ENCODE data around the gene CENPB. TPM values are rescaled to one million over a fixed set of nuclear protein-coding genes. Genes with fewer than 3 reads are reported as not detected.

CENPB gene
- total RNA-seq, 1 donor from 2014 or later, result 66.2 TPM

DNA sequence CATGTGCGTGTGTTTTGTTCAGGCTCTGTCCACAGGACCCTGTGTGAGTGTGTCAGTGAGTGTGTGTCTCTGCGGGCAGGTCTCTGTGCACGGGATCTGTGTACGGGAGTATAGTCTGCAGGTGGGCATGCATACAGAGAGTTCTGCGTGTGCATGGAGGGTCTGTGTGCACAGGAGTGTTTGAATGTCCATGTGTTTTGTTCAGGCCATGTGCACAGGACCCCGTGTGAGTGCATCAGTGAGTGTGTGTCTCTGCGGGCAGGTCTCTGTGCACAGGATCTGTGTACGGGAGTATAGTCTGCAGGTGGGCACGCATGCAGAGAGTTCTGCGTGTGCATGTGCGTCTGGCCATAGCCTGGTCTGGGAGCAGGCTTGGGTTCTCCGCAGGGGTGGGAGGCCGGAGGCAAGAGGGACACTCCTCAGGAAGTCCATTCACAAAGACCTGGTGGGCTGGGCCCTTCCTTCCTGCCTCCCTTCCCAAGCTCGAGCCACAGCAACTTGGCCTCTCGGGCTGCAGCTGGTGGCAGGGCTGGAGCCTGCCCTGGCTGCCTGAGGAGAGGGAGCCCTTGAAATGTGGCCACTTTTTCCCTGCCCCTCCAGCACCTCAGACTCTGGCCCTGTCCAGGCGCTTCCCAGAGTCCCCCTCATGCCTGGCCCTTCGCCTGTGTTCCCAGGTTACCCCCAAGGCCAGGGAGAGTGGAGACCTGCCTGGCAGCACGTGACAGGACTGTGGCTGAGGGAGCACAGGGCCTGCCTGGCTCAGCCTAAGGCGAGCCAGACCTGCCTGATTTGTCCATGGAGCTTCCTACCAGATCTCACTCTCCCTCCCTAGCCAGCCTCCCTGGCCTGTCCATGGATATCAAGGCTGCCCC lies 47.2 kb downstream of the CENPB start:
- no peak for DNase-seq (ENCODE audit: low read depth)
- Histone ChIP-seq H3K36me3 (ENCODE audit: control insufficient read depth, insufficient read depth, low read length) (no peaks in the 10 kb centered on the region), H3K27me3 (ENCODE audit: control insufficient read depth, insufficient read depth, low read length) (peaks cover 14% of the 10 kb centered on the region), H3K4me3 (ENCODE audit: low read depth, low read length) (no peak overlapping the region)
- TF ChIP-seq, protein P1, sequence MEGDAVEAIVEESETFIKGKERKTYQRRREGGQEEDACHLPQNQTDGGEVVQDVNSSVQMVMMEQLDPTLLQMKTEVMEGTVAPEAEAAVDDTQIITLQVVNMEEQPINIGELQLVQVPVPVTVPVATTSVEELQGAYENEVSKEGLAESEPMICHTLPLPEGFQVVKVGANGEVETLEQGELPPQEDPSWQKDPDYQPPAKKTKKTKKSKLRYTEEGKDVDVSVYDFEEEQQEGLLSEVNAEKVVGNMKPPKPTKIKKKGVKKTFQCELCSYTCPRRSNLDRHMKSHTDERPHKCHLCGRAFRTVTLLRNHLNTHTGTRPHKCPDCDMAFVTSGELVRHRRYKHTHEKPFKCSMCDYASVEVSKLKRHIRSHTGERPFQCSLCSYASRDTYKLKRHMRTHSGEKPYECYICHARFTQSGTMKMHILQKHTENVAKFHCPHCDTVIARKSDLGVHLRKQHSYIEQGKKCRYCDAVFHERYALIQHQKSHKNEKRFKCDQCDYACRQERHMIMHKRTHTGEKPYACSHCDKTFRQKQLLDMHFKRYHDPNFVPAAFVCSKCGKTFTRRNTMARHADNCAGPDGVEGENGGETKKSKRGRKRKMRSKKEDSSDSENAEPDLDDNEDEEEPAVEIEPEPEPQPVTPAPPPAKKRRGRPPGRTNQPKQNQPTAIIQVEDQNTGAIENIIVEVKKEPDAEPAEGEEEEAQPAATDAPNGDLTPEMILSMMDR (IDR thresholded peaks at IDR 0.05; ENCODE audit: insufficient read depth, low read length, poor library complexity, severe bottlenecking), result no peak

DNA sequence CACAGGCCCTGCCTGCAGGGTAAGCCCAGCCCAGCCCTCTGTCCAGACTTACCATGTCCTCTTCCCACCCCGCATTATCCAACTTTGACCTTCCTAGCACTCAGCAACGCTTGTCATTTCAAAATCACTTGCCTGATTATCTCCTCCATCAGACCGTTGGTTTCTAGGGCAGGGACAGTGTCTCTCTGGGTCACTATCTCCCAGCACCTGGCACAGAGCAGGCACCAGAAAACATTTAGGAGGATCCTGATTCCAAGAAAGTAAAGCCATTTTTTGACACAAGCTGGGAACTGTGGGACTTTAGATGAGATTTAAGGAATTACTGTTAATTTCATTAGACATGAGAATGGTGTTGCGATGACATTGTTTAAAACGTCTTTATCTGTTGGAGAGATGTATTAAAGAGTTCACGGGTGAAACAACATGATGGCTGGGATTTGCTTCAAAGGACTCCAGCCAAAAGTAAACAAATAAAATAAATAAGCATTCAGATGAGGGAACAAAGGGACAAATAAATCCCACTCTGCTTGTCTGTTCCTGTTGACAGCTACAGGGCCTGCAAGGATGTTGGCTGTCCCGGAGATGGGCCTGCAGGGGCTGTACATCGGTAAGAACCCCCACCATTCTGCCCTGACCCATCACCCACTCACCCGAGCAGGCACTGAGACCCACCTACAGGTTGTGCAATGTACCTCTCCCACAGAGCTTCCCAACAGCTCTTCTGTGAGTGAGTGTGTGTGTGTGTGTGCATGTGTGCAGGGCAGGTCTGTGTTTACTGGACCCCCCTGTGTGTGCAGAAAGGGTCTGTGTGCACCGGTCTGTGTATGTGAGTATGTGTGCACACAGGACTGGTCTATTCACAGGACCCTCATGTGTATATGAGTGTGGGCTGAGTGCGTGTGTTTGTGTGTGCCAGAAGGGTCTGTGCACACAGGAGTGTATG lies 48.2 kb downstream of the CENPB start:
- no peak for DNase-seq (ENCODE audit: low read depth)
- Histone ChIP-seq H3K27me3 (ENCODE audit: control insufficient read depth, insufficient read depth, low read length) (peaks cover 21% of the 10 kb centered on the region), H3K4me3 (ENCODE audit: low read depth, low read length) (no peak overlapping the region), H3K36me3 (ENCODE audit: control insufficient read depth, insufficient read depth, low read length) (no peaks in the 10 kb centered on the region)
- TF ChIP-seq, protein P1 (IDR thresholded peaks at IDR 0.05; ENCODE audit: insufficient read depth, low read length, poor library complexity, severe bottlenecking), result no peak

DNA sequence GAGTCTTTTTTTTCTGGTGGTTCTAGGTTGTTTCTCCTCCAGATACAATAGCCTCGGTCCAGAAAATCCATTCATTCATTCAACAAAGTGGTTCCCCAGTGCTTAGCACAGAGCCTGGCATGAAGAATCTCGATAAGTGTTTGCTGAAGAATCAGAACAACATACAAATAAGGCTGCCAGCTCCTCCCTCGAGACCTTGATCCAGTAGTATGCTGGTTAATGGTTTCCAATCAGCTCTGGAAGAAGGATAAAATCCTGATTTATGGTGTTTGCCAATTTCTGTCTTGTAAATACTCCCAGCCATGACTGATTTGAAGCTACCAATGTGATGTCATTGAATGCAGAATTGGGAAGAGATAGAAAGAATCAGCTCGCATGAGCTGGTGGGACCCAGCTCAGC lies 50.8 kb downstream of the CENPB start:
- Histone ChIP-seq H3K36me3 (ENCODE audit: control insufficient read depth, insufficient read depth, low read length) (no peaks in the 10 kb centered on the region), H3K27me3 (ENCODE audit: control insufficient read depth, insufficient read depth, low read length) (peaks cover 44% of the 10 kb centered on the region), H3K4me3 (ENCODE audit: low read depth, low read length) (no peak overlapping the region)
- no peak for DNase-seq (ENCODE audit: low read depth)
- TF ChIP-seq, protein P1 (IDR thresholded peaks at IDR 0.05; ENCODE audit: insufficient read depth, low read length, poor library complexity, severe bottlenecking), result no peak

GRCh38 chr20:3734111-3734843 lies 52.3 kb downstream of the CENPB start:
- Histone ChIP-seq H3K4me3 (ENCODE audit: low read depth, low read length) (no peak overlapping the region), H3K36me3 (ENCODE audit: control insufficient read depth, insufficient read depth, low read length) (no peaks in the 10 kb centered on the region), H3K27me3 (ENCODE audit: control insufficient read depth, insufficient read depth, low read length) (peaks cover 40% of the 10 kb centered on the region)
- TF ChIP-seq, protein P1 (IDR thresholded peaks at IDR 0.05; ENCODE audit: insufficient read depth, low read length, poor library complexity, severe bottlenecking), result no peak
- no peak for DNase-seq (ENCODE audit: low read depth)

Other genes with a start within 250 kb of the CENPB start
- not detected in 2 replicates for gene GFRA4, start 123.3 kb downstream of the CENPB start, total RNA-seq
- gene ADAM33, start 104.7 kb downstream of the CENPB start, total RNA-seq, result 0.13 and 0.41 TPM in 2 replicates
- not detected in 2 replicates for gene SIGLEC1, start 74.1 kb downstream of the CENPB start, total RNA-seq
- 0.08 and 0.68 TPM in 2 replicates for gene HSPA12B, start 54.1 kb downstream of the CENPB start, total RNA-seq
- gene ADISSP, start 19.0 kb downstream of the CENPB start, total RNA-seq, result 34.8 and 35.2 TPM in 2 replicates
- gene SPEF1, start 5.3 kb downstream of the CENPB start, total RNA-seq, result 0.07 TPM in 1 of 2 replicates, not detected in the other
- 8.3 and 13.0 TPM in 2 replicates for gene CDC25B, start 9.6 kb upstream of the CENPB start, total RNA-seq
- 13.7 and 15.0 TPM in 2 replicates for gene AP5S1, start 33.8 kb upstream of the CENPB start, total RNA-seq
- gene MAVS, start 60.1 kb upstream of the CENPB start, total RNA-seq, result 30.8 and 32.0 TPM in 2 replicates
- gene PANK2, start 102.6 kb upstream of the CENPB start, total RNA-seq, result 29.9 and 40.8 TPM in 2 replicates
- gene RNF24, start 228.8 kb upstream of the CENPB start, total RNA-seq, result 14.8 and 22.0 TPM in 2 replicates